HG03139 (cell line): Measurements from ENCODE around the gene HEXIM2.

Experiments used
- ATAC-seq: cut with Tn5 transposase; IDR thresholded peaks from one replicate; pipeline ENCODE4 v1.9.1; 2021; ENCODE audit not compliant: unreplicated experiment

Gene HEXIM2

GRCh38 chr17:45127548-45128300 is 34.0 kb upstream of the HEXIM2 start:
- no peak for ATAC-seq

GRCh38 chr17:45128331-45128730 is 33.3 kb upstream of the HEXIM2 start:
- no peak for ATAC-seq

- no peak for ATAC-seq
Observed at GRCh38 chr17:45128989-45129388, 32.7 kb upstream of the HEXIM2 start.

- no peak for ATAC-seq
Observed at GRCh38 chr17:45129426-45129939, 32.2 kb upstream of the HEXIM2 start.

- ATAC-seq = no peak
Observed at GRCh38 chr17:45129940-45130680, 31.6 kb upstream of the HEXIM2 start.

- no peak for ATAC-seq
Observed at GRCh38 chr17:45130681-45131615, 30.7 kb upstream of the HEXIM2 start.

- no peak for ATAC-seq
Observed at GRCh38 chr17:45131616-45132319, 29.9 kb upstream of the HEXIM2 start.

GRCh38 chr17:45132320-45132571 is 29.4 kb upstream of the HEXIM2 start, which contains the start of gene PLCD3:
Gene PLCD3 (minus strand): TSS chr17:45132515. CDS start chr17:45132410, 105 bp downstream.
- ATAC-seq = no peak

- ATAC-seq = no peak
Observed at GRCh38 chr17:45132572-45133463, 28.9 kb upstream of the HEXIM2 start.

- peak; percentile 69 for ATAC-seq
Observed at GRCh38 chr17:45135192-45135977, 26.3 kb upstream of the HEXIM2 start, which contains the start of gene ACBD4. Gene ACBD4 (plus strand): TSS chr17:45135687. CDS start chr17:45136145, 458 bp downstream.

- ATAC-seq = no peak
Observed at GRCh38 chr17:45135978-45136791, 25.5 kb upstream of the HEXIM2 start.

- ATAC-seq = no peak
Observed at GRCh38 chr17:45136846-45137560, 24.7 kb upstream of the HEXIM2 start.

GRCh38 chr17:45137561-45138305 is 23.9 kb upstream of the HEXIM2 start:
- ATAC-seq = no peak

- ATAC-seq = no peak
Observed at GRCh38 chr17:45138911-45139532, 22.7 kb upstream of the HEXIM2 start.

GRCh38 chr17:45139533-45139920 is 22.1 kb upstream of the HEXIM2 start:
- no peak for ATAC-seq

- ATAC-seq = no peak
Observed at GRCh38 chr17:45143094-45143670, 18.5 kb upstream of the HEXIM2 start.
